NCI-H146 treated with DMSO at 0.1 percent for 48 hours (cell line): ENCODE measurements around the gene SCAPER.
"Not testable (repeated sequence)": the region's sequence is repeated elsewhere in the genome, so short reads cannot be mapped to it uniquely, and the experiment has no call there.

Experiments used
- DNase-seq: peaks from one replicate; lab custom pipeline; 2025; ENCODE audit not compliant: unreplicated experiment; lab: John Stamatoyannopoulos, UW

SCAPER gene

GRCh38 chr15:76503804-76504203, 401.3 kb downstream of the SCAPER start:
- no peak for DNase-seq

GRCh38 chr15:76503121-76503520, 402.0 kb downstream of the SCAPER start:
- no peak for DNase-seq

- no peak for DNase-seq
Measured at GRCh38 chr15:76502678-76503077, 402.5 kb downstream of the SCAPER start.

- not testable (repeated sequence) for DNase-seq
Measured at GRCh38 chr15:76502185-76502584, 403.0 kb downstream of the SCAPER start.

GRCh38 chr15:76501726-76502125, 403.4 kb downstream of the SCAPER start:
- DNase-seq, result no peak

- DNase-seq, result no peak
Measured at GRCh38 chr15:76501011-76501410, 404.1 kb downstream of the SCAPER start.

GRCh38 chr15:76495487-76495886, 409.7 kb downstream of the SCAPER start:
- DNase-seq, result no peak

- DNase-seq, result no peak
Measured at GRCh38 chr15:76492538-76492937, 412.6 kb downstream of the SCAPER start.

- no peak for DNase-seq
Measured at GRCh38 chr15:76483752-76484151, 421.4 kb downstream of the SCAPER start.

GRCh38 chr15:76483018-76483417, 422.1 kb downstream of the SCAPER start:
- no peak for DNase-seq

- no peak for DNase-seq
Measured at GRCh38 chr15:76480267-76480666, 424.9 kb downstream of the SCAPER start.

- DNase-seq, result no peak
Measured at GRCh38 chr15:76470691-76471090, 434.4 kb downstream of the SCAPER start.

GRCh38 chr15:76468722-76469121, 436.4 kb downstream of the SCAPER start:
- no peak for DNase-seq

GRCh38 chr15:76467136-76467535, 438.0 kb downstream of the SCAPER start:
- DNase-seq, result no peak

- DNase-seq, result no peak
Measured at GRCh38 chr15:76465728-76466127, 439.4 kb downstream of the SCAPER start.

- DNase-seq, result no peak
Measured at GRCh38 chr15:76464247-76464646, 440.9 kb downstream of the SCAPER start.

GRCh38 chr15:76460871-76461270, 444.3 kb downstream of the SCAPER start:
- DNase-seq, result no peak

- no peak for DNase-seq
Measured at GRCh38 chr15:76460347-76460746, 444.8 kb downstream of the SCAPER start.

- DNase-seq, result no peak
Measured at GRCh38 chr15:76451540-76451939, 453.6 kb downstream of the SCAPER start.

- DNase-seq, result no peak
Measured at GRCh38 chr15:76449455-76449854, 455.7 kb downstream of the SCAPER start.

- DNase-seq, result no peak
Measured at GRCh38 chr15:76448755-76449154, 456.4 kb downstream of the SCAPER start.

- DNase-seq, result no peak
Measured at GRCh38 chr15:76447728-76448441, 457.3 kb downstream of the SCAPER start.

- no peak for DNase-seq
Measured at GRCh38 chr15:76440441-76440840, 464.7 kb downstream of the SCAPER start.
